K562 (cell line): ENCODE measurements around the gene KLHL18. TPM values are rescaled to one million over a fixed set of nuclear protein-coding genes. Genes with fewer than 3 reads are reported as not detected.

Experiments
- BRD4 ChIP-seq: fragments of 200-600 bp; sonication (generic); IDR thresholded peaks from 2 replicates; pipeline ENCODE4 v1.6.1; 2017; ENCODE audit warnings: inconsistent platforms
- CBFA2T2 ChIP-seq: fragments of 450-650 bp; conservative IDR thresholded peaks from 2 replicates; pipeline ENCODE4 v1.6.1; 2017; ENCODE audit warnings: mild to moderate bottlenecking
- CREB1 ChIP-seq, 2 experiments: sonication (generic) in 1 of 2; formaldehyde crosslinking in 1 of 2; IDR thresholded peaks; 2 replicates each; pipeline versions ENCODE4 v1.6.1 to v1.8.0; 2012 to 2022; ENCODE audit warnings: inconsistent platforms in 1 of 2, mild to moderate bottlenecking in 1 of 2, missing genetic modification reagents in 1 of 2, moderate library complexity in 1 of 2
- CTBP1 ChIP-seq: fragments of 450-650 bp; IDR thresholded peaks from 2 replicates; pipeline ENCODE4 v1.6.1; 2016; ENCODE audit warnings: borderline replicate concordance
- E2F3 ChIP-seq: fragments of 250-450 bp; sonication (Bioruptor Pico); IDR thresholded peaks from 2 replicates; pipeline ENCODE4 v1.4.0; 2020; ENCODE audit warnings: mild to moderate bottlenecking
- ETV6 ChIP-seq, 3 experiments: fragments of 150-350 bp in 1 of 3; sonication (generic) in 1 of 3; formaldehyde crosslinking in 1 of 3; IDR thresholded peaks; 2 replicates each; pipeline versions ENCODE4 v1.6.1 to v1.8.0; 2014 to 2022; ENCODE audit warnings: borderline replicate concordance in 2 of 3, low read depth in 2 of 3, antibody characterized with exemption in 1 of 3, low read length in 1 of 3, mild to moderate bottlenecking in 1 of 3, missing genetic modification reagents in 1 of 3
- FUS ChIP-seq: fragments of 200-400 bp; formaldehyde crosslinking; optimal IDR thresholded peaks from 2 replicates; pipeline ENCODE3; 2017; ENCODE audit warnings: low read depth, low read length
- HDAC8 ChIP-seq: fragments of 450-650 bp; IDR thresholded peaks from 2 replicates; pipeline ENCODE4 v1.6.1; 2016; ENCODE audit warnings: mild to moderate bottlenecking, missing genetic modification characterization, moderate library complexity, missing compliant biosample characterization
- MAFF ChIP-seq: IDR thresholded peaks from 2 replicates; pipeline ENCODE4 v1.6.1; 2012; ENCODE audit warnings: low read length, improper control_type of control experiment
- MEIS2 ChIP-seq: fragments of 450-650 bp; IDR thresholded peaks from 2 replicates; pipeline ENCODE4 v1.6.1; 2014; ENCODE audit warnings: mild to moderate bottlenecking; ENCODE audit not compliant: partially characterized antibody
- NFRKB ChIP-seq: fragments of 450-650 bp; IDR thresholded peaks from 2 replicates; pipeline ENCODE4 v1.6.1; 2016; ENCODE audit warnings: low read depth
- SIN3B ChIP-seq: fragments of 450-650 bp; IDR thresholded peaks from 2 replicates; pipeline ENCODE4 v1.6.1; 2017; ENCODE audit warnings: low read depth, mild to moderate bottlenecking, moderate library complexity
- SNRNP70 ChIP-seq: fragments of 200-400 bp; formaldehyde crosslinking; optimal IDR thresholded peaks from 2 replicates; pipeline ENCODE3; 2017; ENCODE audit warnings: low read depth, low read length
- SP1 ChIP-seq: sonication (generic); formaldehyde crosslinking; IDR thresholded peaks from 2 replicates; pipeline ENCODE4 v1.8.1; 2022; ENCODE audit warnings: mild to moderate bottlenecking, missing genetic modification reagents
- SP2 ChIP-seq: IDR thresholded peaks from 2 replicates; pipeline ENCODE4 v1.6.1; 2011; ENCODE audit warnings: mild to moderate bottlenecking, low read depth, low read length, moderate library complexity; ENCODE audit not compliant: poor library complexity, severe bottlenecking; ENCODE audit errors: extremely low read depth
- ZEB2 ChIP-seq: fragments of 450-650 bp; IDR thresholded peaks from 2 replicates; pipeline ENCODE4 v1.6.1; 2016
- ZNF274 ChIP-seq: IDR thresholded peaks from 2 replicates; pipeline ENCODE4 v1.6.1; 2011; ENCODE audit warnings: low read depth, mild to moderate bottlenecking, low read length, moderate library complexity, borderline replicate concordance
- polyA plus RNA-seq, 8 experiments: library from polyadenylated mRNA; depleted of rRNA in 4 of 8; stranded (reverse) in 5 of 8; unstranded in 3 of 8; fragments of >200 nt; fragmentation: Nextera tagmentation in 2 of 8; fragmentation: Illumina TruSeq in 1 of 8; extraction: Ambion mirVana in 2 of 8; extraction: Trizol in 1 of 8; gene quantifications; 2 replicates each; pipeline versions ENCODE4 v1.2.1 to v1.2.3, GENCODE V29; 2011 to 2014; ENCODE audit warnings: inconsistent platforms in 1 of 8, missing spikeins in 1 of 8
- total RNA-seq, 7 experiments: library from RNA; depleted of rRNA in 6 of 7; stranded (reverse); fragments of >200 nt in 6 of 7; fragmentation: Illumina TruSeq in 2 of 7; extraction: Trizol in 2 of 7; gene quantifications; 2 replicates each; pipeline versions ENCODE4 v1.2.1 to v1.2.3, GENCODE V29; 2011 to 2021; ENCODE audit warnings: low replicate concordance in 1 of 7
- TF ChIP-seq, protein P1 (sequence below): sonication (generic); formaldehyde crosslinking; IDR thresholded peaks from 2 replicates; pipeline ENCODE4 v1.8.1; 2022; ENCODE audit warnings: missing genetic modification reagents
- TF ChIP-seq, protein P2 (sequence below): fragments of 450-650 bp; IDR thresholded peaks from 2 replicates; pipeline ENCODE4 v1.6.1; 2016
- TF ChIP-seq, protein P3 (sequence below), 2 experiments: IDR thresholded peaks in 1 of 2; conservative IDR thresholded peaks in 1 of 2; 2 replicates each; pipeline ENCODE4 v1.6.1; 2016; ENCODE audit warnings: low read depth in 2 of 2, mild to moderate bottlenecking in 1 of 2, missing compliant biosample characterization in 1 of 2, missing genetic modification characterization in 1 of 2, moderate library complexity in 1 of 2
- TF ChIP-seq, protein P4 (sequence below): sonication (generic); formaldehyde crosslinking; IDR thresholded peaks from 2 replicates; pipeline ENCODE4 v1.8.1; 2023; ENCODE audit warnings: mild to moderate bottlenecking, missing genetic modification reagents, moderate library complexity

Gene KLHL18
- total and polyA plus RNA-seq, 9 of the 15 experiments (the other 6 are each of a cell fraction or from before 2014, with no cell fraction given), result 26.7 to 97.5 (median 48.7) TPM

DNA sequence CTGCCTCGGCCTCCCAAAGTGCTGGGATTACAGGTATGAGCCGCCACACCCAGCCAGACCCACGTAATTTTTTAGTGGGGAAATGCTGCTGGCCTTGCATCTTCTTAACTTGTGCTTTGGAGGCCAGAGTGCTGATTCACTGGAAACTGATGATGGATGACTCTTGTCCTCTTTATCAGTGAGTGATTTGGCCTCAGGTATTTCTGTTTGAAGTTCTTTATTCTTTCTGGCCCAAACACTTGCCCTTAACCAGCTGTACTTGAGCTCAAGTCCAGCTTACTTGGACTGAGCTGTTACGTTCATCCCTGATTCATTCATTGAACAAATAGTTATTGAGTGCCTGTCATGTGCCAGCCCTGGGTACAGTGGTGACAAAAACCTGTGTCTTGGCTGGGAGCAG is 102.3 kb downstream of the KLHL18 start (continued):
- TF ChIP-seq, protein P1, sequence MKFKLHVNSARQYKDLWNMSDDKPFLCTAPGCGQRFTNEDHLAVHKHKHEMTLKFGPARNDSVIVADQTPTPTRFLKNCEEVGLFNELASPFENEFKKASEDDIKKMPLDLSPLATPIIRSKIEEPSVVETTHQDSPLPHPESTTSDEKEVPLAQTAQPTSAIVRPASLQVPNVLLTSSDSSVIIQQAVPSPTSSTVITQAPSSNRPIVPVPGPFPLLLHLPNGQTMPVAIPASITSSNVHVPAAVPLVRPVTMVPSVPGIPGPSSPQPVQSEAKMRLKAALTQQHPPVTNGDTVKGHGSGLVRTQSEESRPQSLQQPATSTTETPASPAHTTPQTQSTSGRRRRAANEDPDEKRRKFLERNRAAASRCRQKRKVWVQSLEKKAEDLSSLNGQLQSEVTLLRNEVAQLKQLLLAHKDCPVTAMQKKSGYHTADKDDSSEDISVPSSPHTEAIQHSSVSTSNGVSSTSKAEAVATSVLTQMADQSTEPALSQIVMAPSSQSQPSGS, result no peak
- TF ChIP-seq FUS (no peak), ZNF274 (no peak), SNRNP70 (no peak), ETV6 (IDR thresholded peaks at IDR 0.05; ENCODE audit: borderline replicate concordance in 1 of 2, low read depth in 2 of 2, low read length in 1 of 2) (no peak), ETV6 (CRISPR knock-in tag; IDR thresholded peaks at IDR 0.05; ENCODE audit: borderline replicate concordance) (no peak), MEIS2 (peak; percentile 90), SP2 (no peak), ZEB2 (0 out of 2 replicates have a peak, but pooled peaks have one; percentile 31), BRD4 (no peak), NFRKB (no peak), SIN3B (no peak), CREB1 (IDR thresholded peaks at IDR 0.05) (no peak), CREB1 (CRISPR knock-in tag; IDR thresholded peaks at IDR 0.05) (no peak), CBFA2T2 (no peak), HDAC8 (tag) (no peak), E2F3 (CRISPR knock-in tag) (no peak), SP1 (CRISPR knock-in tag) (no peak), CTBP1 (peak; percentile 39; the same call in 1 of the 2 replicates), MAFF (no peak; the same call in 1 of the 2 replicates)
- TF ChIP-seq, protein P2, sequence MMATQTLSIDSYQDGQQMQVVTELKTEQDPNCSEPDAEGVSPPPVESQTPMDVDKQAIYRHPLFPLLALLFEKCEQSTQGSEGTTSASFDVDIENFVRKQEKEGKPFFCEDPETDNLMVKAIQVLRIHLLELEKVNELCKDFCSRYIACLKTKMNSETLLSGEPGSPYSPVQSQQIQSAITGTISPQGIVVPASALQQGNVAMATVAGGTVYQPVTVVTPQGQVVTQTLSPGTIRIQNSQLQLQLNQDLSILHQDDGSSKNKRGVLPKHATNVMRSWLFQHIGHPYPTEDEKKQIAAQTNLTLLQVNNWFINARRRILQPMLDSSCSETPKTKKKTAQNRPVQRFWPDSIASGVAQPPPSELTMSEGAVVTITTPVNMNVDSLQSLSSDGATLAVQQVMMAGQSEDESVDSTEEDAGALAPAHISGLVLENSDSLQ, result peak; percentile 48; the same call in 1 of the 2 replicates
- TF ChIP-seq, protein P3, sequence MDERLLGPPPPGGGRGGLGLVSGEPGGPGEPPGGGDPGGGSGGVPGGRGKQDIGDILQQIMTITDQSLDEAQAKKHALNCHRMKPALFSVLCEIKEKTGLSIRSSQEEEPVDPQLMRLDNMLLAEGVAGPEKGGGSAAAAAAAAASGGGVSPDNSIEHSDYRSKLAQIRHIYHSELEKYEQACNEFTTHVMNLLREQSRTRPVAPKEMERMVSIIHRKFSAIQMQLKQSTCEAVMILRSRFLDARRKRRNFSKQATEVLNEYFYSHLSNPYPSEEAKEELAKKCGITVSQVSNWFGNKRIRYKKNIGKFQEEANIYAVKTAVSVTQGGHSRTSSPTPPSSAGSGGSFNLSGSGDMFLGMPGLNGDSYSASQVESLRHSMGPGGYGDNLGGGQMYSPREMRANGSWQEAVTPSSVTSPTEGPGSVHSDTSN (CRISPR knock-in tag; IDR thresholded peaks at IDR 0.05; ENCODE audit: low read depth), result no peak
- TF ChIP-seq, protein P3 (tag; conservative IDR thresholded peaks at IDR 0.05; ENCODE audit: low read depth), result peak; percentile 76
- TF ChIP-seq, protein P4, sequence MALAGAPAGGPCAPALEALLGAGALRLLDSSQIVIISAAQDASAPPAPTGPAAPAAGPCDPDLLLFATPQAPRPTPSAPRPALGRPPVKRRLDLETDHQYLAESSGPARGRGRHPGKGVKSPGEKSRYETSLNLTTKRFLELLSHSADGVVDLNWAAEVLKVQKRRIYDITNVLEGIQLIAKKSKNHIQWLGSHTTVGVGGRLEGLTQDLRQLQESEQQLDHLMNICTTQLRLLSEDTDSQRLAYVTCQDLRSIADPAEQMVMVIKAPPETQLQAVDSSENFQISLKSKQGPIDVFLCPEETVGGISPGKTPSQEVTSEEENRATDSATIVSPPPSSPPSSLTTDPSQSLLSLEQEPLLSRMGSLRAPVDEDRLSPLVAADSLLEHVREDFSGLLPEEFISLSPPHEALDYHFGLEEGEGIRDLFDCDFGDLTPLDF (CRISPR knock-in tag), result no peak
